Stimulated activated CD4-positive, alpha-beta T cell treated with anti-CD3 and anti-CD28 coated beads, Interleukin-15, amount 100 ng/mL, for 1 hour (primary cell): Measurements from ENCODE around the gene IGF2R.
"Not testable (repeated sequence)": the region's sequence is repeated elsewhere in the genome, so short reads cannot be mapped to it uniquely, and the experiment has no call there.

Experiments
- DNase-seq, 2 donors: peaks; one replicate each; pipeline ENCODE4 v3.0.0-alpha.2; 2020; ENCODE audit warnings: low read depth in 1 of 2, low spot score in 1 of 2

The IGF2R gene

GRCh38 chr6:160134779-160135547 is 166.1 kb downstream of the IGF2R start:
- DNase-seq = no peak

DNA sequence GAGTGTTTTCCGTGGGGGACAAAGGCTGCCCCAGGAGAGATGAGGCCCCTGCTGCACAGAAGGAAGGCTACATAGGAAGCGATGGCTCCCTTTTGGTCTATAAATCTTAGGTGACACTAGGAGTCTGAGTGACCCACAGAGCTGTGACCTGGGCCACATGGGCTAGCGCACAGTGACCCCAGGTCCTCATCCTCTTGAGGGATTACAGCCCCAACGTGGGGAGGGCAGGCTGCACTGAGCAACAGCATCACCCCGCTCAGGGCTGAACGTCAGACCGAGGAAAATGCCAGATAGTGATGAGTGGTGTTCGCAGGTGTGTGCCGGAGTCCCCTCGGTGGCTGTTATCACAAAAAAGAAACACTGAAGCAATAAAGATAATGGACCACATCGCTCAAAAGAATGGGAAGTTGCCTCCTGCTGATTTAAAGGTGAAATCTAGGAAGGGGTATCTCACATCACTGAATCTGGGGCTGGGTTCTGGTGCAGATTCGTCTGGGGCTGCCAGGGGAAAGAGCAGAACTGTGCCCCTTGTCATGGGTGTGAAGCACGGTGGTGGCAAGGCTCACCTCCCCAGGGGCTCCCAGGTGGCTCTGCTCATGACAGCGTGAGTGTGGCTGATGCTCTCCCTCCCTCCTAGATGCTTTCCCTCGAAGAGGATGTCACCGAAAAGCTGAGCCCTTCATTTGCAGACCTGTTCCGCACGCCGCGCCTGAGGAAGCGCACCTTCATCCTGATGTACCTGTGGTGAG is 167.2 kb downstream of the IGF2R start:
- no peak for DNase-seq

GRCh38 chr6:160137130-160137988 is 168.5 kb downstream of the IGF2R start:
- DNase-seq = no peak

- DNase-seq = peak; percentile 23 to 43
These were observed 169.3 kb downstream of the IGF2R start for GRCh38 chr6:160137989-160138835.

- DNase-seq = no peak
These were observed 170.0 kb downstream of the IGF2R start for GRCh38 chr6:160138839-160139419.

- DNase-seq = no peak
These were observed 170.6 kb downstream of the IGF2R start for GRCh38 chr6:160139420-160139851.

GRCh38 chr6:160140493-160140892 is 171.6 kb downstream of the IGF2R start:
- DNase-seq = not testable (repeated sequence)

DNA sequence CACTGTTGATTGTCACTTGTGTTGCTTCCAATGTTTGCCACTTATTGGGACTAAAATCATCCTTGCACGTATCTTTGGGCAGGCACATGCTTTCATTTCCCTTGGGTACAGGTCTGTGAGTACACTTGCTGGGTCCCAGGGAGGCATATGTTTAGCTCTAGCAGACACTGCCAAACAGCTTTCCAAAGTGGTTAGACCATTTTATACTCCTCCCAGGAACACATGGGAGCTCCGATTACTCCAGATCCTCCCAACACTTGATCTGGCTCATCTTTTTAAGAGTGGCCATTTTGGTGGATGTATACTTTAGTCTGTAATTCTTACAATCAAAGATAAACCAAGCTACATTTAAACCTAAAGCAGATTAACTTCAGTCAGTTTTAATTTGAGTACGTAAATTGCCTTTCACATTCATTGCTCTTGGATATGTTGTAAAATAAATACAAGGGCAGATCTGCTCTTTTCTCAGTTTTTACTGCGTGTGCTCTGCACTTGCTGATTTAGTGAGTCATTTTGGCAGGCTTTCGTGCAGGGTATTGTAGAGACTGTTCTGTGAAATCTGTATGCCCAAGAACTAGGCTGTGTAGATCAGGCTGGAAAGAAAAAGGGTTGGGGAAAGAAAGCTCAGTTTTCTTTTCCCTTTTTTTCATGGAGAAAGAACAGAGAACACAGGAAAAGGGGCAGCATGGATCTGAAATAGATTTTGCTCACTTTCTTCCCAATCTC is 172.3 kb downstream of the IGF2R start:
- DNase-seq = no peak

GRCh38 chr6:160142115-160142715 is 173.3 kb downstream of the IGF2R start:
- no peak for DNase-seq

- no peak for DNase-seq
These were observed 177.7 kb downstream of the IGF2R start for GRCh38 chr6:160146454-160147145.

DNA sequence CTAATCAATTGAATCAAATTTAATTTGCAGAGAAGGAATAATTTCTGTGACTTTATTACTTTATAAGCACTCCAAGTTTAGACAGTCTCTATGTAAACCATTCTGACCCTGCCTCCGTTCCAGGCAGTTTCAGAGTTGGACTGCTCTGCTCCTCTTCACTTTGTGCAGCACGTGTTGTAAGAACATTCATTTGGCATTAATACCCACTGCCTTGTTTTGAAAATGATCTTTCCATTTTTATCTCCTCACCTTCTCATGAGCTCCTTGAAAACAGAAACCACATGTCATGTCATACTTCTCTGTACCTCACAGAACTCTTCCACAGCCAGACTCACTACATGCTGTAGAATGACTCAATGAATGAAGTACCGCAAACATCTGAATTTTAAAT is 178.3 kb downstream of the IGF2R start:
- no peak for DNase-seq

- DNase-seq = no peak
These were observed 185.6 kb downstream of the IGF2R start for GRCh38 chr6:160154471-160154870.

GRCh38 chr6:160156842-160157241 is 188.0 kb downstream of the IGF2R start:
- DNase-seq = no peak

DNA sequence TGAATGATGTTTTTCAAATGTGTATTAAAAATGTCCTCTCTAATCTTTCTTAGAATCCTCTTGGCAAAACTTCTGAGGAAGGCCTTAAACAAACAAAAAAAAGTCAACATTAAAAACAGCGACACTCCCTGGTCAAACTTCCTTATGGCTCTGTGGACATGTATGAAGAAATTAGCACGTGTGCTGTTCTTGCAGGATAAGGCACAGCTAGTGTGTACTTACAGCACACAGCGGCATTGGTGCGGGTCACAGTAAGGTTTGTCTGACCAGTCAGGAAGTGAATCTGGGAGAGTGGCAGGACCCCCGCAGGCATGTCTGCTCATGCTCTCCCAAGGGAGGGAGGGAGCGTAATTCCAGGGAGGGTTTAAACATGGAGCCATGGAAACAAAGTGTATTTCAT is 191.6 kb downstream of the IGF2R start:
- no peak for DNase-seq
